DOHH2 (cell line): ENCODE results near the gene PHC2.

Source experiments
- CTCF ChIP-seq: fragments of 200-600 bp; sonication (generic); IDR thresholded peaks from one replicate; pipeline ENCODE4 v1.5.1; 2014; ENCODE audit warnings: antibody characterized with exemption, mild to moderate bottlenecking, low read depth, low read length; ENCODE audit not compliant: poor library complexity, severe bottlenecking
- EZH2phosphoT487 ChIP-seq: fragments of 200-600 bp; sonication (generic); IDR thresholded peaks from 2 replicates; pipeline ENCODE4 v1.6.1; 2017; ENCODE audit warnings: borderline replicate concordance, mild to moderate bottlenecking, antibody characterized with exemption, low read length, moderate library complexity, mixed read lengths

DNA sequence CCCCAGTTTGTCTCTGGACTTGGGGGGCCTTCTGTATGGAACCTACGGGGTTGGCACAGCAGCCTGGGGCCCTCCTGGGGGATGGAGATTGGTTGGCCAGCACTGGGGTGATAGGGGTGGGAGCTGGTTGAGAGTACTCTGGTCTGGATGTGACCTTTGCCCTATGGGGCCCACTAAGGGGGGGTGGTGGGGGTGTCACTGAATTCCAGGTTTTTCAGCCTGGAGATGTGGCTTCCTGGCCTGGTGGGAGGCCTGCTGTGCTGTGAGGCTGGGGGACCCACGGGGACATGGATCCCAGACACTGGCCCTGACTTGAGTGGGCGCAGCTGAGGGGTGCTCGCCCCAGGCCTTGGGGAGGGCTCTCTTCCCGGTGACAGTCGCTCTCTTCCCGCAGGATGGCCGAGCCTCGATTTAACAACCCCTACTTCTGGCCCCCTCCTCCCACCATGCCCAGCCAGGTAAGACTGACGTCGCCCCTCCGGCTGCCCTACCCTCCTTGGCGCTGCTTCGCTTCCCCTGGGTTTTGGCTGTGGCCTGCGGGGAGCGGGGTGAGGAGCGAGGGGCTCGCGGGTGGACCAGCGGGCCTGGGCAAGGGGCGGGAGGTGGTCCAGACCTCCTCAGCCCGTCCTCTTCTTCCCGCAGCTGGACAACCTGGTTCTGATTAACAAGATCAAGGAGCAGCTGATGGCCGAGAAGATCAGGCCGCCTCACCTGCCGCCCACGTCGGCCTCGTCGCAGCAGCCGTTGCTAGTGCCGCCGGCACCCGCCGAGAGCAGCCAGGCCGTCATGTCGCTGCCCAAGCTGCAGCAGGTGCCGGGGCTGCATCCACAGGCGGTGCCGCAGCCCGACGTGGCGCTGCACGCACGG lies 155.0 kb downstream of the PHC2 start:
- TF ChIP-seq CTCF = no peak
- no peak for TF ChIP-seq EZH2phosphoT487
